ENCODE results near the gene BCO2.

The BCO2 gene, protein sequence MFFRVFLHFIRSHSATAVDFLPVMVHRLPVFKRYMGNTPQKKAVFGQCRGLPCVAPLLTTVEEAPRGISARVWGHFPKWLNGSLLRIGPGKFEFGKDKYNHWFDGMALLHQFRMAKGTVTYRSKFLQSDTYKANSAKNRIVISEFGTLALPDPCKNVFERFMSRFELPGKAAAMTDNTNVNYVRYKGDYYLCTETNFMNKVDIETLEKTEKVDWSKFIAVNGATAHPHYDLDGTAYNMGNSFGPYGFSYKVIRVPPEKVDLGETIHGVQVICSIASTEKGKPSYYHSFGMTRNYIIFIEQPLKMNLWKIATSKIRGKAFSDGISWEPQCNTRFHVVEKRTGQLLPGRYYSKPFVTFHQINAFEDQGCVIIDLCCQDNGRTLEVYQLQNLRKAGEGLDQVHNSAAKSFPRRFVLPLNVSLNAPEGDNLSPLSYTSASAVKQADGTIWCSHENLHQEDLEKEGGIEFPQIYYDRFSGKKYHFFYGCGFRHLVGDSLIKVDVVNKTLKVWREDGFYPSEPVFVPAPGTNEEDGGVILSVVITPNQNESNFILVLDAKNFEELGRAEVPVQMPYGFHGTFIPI

DNA sequence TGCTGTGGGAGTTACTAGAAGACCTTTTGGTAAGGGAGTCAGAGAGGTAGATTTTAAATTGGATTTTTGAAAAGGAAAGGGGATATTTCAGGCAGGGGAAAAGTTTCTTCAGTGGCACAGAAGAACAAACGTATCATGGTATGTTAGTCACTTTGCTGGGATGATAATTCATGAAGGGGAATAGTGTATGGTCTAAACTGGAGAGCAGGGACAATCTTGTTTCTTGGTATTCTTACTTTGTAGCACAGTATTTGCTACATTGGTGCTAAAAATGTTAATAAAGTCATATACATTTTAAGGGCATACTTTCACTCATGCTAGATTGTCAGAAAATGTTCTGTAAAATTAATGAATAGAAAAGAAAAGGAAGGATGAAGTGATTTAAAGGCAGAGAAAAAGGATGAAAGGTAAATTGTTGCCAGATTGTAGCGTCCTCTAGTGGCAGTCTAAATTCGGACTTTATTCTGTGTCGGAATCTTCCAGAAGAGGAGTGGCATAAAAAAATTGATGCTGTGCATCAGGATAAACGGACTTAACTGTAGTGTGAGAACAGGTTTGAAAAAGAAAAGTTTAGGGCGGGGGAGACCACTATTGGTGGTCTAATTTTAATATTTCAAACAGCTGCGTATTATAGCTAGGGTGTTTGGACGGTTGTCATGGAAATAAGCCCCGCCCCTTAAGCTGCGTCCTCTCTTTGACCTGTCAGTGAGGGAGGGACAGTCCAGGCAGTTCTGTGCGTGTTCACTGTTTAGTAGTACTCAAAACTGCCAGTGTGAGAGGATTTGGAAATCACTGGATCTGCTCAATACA, at the start of gene BCO2:
Gene BCO2 (plus strand): TSS at position 724 of the 810 bp plus-strand sequence. CDS start 90 bp downstream, outside the sequence.
- TF ChIP-seq, protein P1, sequence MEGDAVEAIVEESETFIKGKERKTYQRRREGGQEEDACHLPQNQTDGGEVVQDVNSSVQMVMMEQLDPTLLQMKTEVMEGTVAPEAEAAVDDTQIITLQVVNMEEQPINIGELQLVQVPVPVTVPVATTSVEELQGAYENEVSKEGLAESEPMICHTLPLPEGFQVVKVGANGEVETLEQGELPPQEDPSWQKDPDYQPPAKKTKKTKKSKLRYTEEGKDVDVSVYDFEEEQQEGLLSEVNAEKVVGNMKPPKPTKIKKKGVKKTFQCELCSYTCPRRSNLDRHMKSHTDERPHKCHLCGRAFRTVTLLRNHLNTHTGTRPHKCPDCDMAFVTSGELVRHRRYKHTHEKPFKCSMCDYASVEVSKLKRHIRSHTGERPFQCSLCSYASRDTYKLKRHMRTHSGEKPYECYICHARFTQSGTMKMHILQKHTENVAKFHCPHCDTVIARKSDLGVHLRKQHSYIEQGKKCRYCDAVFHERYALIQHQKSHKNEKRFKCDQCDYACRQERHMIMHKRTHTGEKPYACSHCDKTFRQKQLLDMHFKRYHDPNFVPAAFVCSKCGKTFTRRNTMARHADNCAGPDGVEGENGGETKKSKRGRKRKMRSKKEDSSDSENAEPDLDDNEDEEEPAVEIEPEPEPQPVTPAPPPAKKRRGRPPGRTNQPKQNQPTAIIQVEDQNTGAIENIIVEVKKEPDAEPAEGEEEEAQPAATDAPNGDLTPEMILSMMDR (IDR thresholded peaks at IDR 0.05; ENCODE audit: borderline replicate concordance, control extremely low read depth, extremely low read depth, insufficient read depth, missing control alignments): peak; percentile 41
- in situ Hi-C loops (cut with MboI; ENCODE audit: low sequenced_read_pairs, unreplicated experiment): no loop called here
- DNase-seq (ENCODE audit: low spot score): peak; percentile 38

DNA sequence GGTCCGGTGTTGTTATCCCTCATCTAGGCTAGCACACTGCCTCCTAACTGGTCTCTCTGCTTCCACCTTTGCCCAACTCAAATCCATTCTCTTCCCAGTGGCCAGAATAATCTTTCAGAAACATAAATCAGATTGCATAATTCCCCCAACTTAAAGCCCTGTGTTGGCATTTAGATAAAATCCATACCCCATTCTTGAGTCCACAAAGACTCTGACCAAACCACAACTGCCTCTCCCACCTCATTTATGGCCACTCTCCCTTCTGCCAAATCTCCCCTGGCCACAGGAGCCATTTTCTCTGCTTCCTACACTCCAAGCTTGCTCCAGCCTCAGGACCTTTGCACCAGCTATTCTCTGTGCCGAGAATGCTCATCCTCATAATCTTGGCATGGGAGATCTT, 48.3 kb upstream of the BCO2 start:
- in situ Hi-C loops (cut with MboI; ENCODE audit: low sequenced_read_pairs, unreplicated experiment): no loop called here
- DNase-seq (ENCODE audit: low spot score): no peak
- TF ChIP-seq, protein P1 (IDR thresholded peaks at IDR 0.05; ENCODE audit: borderline replicate concordance, control extremely low read depth, extremely low read depth, insufficient read depth, missing control alignments): no peak

DNA sequence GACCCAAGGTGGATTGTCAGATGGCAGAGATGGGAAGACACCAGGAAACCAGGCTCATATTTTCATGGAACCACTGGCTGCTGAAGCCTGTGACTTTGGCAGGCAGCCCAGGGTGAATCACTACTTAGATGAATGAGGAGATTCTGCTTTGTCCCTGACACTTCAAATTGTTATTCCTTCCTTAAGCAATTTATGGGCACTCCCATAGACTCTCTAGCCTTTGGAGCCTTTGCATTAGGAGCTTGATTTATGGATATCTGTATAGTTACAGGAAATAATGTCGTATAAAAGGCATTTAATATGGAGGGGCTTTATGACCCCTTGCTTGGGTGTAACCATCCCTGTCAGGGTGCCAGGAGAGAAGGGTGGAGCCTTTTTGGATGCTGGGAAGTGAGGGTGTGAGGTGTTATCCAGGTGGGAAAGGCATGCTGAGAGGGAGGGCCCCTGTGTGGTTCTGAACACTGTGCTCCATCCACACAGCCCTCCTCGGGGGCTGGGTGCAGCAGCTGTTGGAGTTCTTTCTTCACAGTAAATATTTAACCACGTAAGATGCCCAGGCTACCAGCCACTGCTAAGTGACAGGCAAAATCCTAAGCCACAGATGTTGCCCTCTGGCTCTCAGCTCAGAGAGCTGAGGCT, 46.7 kb upstream of the BCO2 start:
- in situ Hi-C loops (cut with MboI; ENCODE audit: low sequenced_read_pairs, unreplicated experiment): no loop called here
- TF ChIP-seq, protein P1 (IDR thresholded peaks at IDR 0.05; ENCODE audit: borderline replicate concordance, control extremely low read depth, extremely low read depth, insufficient read depth, missing control alignments): no peak
- DNase-seq (ENCODE audit: low spot score): no peak

DNA sequence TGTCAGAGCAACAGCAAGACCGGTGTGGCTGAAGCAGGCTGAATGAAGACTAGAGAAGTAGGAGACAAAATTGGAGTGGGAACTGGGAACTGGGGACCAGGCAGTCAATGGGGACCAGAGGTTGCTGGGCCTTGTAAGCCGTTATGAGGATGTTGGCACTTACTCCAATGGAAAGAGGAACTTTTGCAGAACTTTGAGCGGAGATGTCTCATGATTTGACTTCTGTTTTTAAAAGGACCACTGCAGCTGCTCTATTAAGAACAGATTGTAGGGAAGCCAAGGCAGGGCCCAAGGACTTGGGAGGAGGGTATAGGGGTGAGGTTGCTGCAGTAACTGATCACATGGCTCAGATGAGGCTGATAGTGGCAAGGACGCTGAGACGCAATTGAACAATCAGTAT, 45.7 kb upstream of the BCO2 start:
- TF ChIP-seq, protein P1 (IDR thresholded peaks at IDR 0.05; ENCODE audit: borderline replicate concordance, control extremely low read depth, extremely low read depth, insufficient read depth, missing control alignments): no peak
- DNase-seq (ENCODE audit: low spot score): no peak
- in situ Hi-C loops (cut with MboI; ENCODE audit: low sequenced_read_pairs, unreplicated experiment): no loop called here

DNA sequence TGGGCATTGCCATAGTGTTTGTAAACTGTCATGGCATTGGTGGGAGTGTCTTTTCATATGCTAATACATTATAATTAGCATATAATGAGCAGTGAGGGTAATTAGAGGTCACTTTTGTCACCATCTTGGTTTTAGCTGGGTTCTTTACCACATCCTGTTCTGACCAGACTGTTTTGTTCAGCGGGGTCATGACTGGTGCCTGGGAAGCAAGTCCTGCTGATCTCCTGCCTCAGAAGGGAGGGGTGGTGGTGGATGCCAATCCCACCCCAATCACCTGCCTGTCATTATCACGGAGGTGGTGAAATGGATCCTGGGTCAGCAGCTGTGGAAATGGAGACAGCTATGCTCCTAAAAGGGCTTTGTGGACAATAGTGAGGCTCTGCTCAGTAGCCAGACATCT, 42.6 kb upstream of the BCO2 start:
- in situ Hi-C loops (cut with MboI; ENCODE audit: low sequenced_read_pairs, unreplicated experiment): no loop called here
- no peak for DNase-seq (ENCODE audit: low spot score)
- TF ChIP-seq, protein P1 (IDR thresholded peaks at IDR 0.05; ENCODE audit: borderline replicate concordance, control extremely low read depth, extremely low read depth, insufficient read depth, missing control alignments): no peak

DNA sequence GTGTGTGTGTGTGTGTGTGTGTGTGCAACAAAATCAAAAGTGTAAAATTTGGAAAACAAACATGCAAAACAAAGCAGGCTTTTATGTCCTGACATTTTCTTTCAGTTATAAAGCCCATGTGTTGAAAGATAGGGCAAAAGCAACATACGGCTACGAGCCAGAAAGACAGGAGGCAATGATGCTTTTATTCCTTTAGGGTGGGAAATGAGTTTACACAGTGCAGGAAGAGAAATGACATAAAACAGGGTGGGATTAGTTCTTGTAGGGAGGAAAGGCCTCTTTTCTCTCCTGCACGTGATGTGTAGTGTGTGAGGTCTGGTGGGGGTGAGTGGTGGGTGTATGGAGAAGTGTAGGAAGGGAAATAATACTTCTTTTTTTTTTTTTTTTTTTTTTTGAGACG, 40.8 kb upstream of the BCO2 start:
- TF ChIP-seq, protein P1 (IDR thresholded peaks at IDR 0.05; ENCODE audit: borderline replicate concordance, control extremely low read depth, extremely low read depth, insufficient read depth, missing control alignments): no peak
- in situ Hi-C loops (cut with MboI; ENCODE audit: low sequenced_read_pairs, unreplicated experiment): no loop called here
- DNase-seq (ENCODE audit: low spot score): no peak

All from GM13976 (cell line).